B cell (primary cell): ENCODE results near the gene SERPINI1.

Source experiments
- EZH2 ChIP-seq: IDR thresholded peaks from 2 replicates; pipeline ENCODE4 v1.6.1; 2012; ENCODE audit warnings: borderline replicate concordance, low read depth, mild to moderate bottlenecking, moderate library complexity, low read length; ENCODE audit not compliant: insufficient read depth, poor library complexity, severe bottlenecking
- TF ChIP-seq, protein P1 (sequence below): fragments of 200-600 bp; IDR thresholded peaks from one replicate; pipeline ENCODE4 v1.8.0; 2022; ENCODE audit warnings: antibody characterized with exemption, mild to moderate bottlenecking

DNA sequence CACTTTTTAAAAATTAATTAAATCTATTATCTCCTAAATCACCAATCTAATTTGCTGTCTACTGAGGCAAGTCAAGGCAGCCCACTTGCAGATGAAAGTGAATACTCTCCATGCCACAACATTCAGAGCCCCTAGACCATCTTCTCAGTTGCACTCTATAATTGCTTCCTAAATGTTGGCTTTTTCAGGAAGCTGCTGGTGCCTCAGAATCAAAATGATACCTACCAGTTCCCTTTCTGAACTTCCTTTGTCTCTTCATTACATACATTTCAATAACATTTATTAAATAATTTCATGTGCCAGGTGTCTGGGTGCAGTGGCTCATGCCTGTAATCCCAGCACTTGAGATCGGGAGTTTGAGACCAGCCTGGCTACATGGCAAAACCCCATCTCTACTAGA is 124.1 kb downstream of the SERPINI1 start:
- no peak for TF ChIP-seq EZH2
- TF ChIP-seq, protein P1, sequence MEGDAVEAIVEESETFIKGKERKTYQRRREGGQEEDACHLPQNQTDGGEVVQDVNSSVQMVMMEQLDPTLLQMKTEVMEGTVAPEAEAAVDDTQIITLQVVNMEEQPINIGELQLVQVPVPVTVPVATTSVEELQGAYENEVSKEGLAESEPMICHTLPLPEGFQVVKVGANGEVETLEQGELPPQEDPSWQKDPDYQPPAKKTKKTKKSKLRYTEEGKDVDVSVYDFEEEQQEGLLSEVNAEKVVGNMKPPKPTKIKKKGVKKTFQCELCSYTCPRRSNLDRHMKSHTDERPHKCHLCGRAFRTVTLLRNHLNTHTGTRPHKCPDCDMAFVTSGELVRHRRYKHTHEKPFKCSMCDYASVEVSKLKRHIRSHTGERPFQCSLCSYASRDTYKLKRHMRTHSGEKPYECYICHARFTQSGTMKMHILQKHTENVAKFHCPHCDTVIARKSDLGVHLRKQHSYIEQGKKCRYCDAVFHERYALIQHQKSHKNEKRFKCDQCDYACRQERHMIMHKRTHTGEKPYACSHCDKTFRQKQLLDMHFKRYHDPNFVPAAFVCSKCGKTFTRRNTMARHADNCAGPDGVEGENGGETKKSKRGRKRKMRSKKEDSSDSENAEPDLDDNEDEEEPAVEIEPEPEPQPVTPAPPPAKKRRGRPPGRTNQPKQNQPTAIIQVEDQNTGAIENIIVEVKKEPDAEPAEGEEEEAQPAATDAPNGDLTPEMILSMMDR, result no peak
